Urothelium cell line (cell line): ENCODE measurements around the gene RP9.
A peak's percentile ranks its signal among the peaks of the same experiment; 100 is the strongest.
"Not testable (repeated sequence)": the region's sequence is repeated elsewhere in the genome, so short reads cannot be mapped to it uniquely, and the experiment has no call there.

Source experiments
- DNase-seq: peaks from one replicate; pipeline ENCODE4 v3.0.0; 2011; ENCODE audit warnings: low spot score, mixed read lengths
- FAIRE-seq: peaks from 2 replicates; lab custom pipeline; 2011; peaks lifted over from hg19 to GRCh38; lab: Jason Lieb, UNC

RP9 gene

GRCh38 chr7:33107136-33108066 is 1.8 kb downstream of the RP9 start:
- FAIRE-seq, result no peak

GRCh38 chr7:33101906-33102305 is 7.3 kb downstream of the RP9 start:
- no peak for FAIRE-seq
- no peak for DNase-seq

More at GRCh38 chr7:33107136-33108066, 1.8 kb downstream of the RP9 start:
- no peak for DNase-seq

DNA sequence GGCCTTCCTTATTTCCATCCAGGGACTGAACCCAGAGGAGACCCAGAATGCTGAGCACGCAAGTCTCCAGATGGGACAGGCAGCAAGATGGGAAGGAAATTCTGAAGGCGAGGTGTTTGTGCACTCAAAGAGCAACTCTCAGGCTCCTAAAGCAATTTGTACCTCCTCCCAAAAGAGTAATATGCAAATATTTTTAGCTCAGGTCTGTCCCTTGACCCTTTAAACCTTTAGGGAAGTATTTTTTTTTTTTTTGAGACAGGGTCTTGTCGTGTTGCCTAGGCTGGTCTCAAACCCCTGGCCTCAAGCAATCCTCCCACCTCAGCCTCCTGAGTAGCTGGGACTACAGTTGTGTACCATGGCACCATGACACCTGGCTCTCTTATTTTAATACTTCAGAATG is 8.4 kb downstream of the RP9 start:
- DNase-seq, result no peak
- FAIRE-seq, result no peak

DNA sequence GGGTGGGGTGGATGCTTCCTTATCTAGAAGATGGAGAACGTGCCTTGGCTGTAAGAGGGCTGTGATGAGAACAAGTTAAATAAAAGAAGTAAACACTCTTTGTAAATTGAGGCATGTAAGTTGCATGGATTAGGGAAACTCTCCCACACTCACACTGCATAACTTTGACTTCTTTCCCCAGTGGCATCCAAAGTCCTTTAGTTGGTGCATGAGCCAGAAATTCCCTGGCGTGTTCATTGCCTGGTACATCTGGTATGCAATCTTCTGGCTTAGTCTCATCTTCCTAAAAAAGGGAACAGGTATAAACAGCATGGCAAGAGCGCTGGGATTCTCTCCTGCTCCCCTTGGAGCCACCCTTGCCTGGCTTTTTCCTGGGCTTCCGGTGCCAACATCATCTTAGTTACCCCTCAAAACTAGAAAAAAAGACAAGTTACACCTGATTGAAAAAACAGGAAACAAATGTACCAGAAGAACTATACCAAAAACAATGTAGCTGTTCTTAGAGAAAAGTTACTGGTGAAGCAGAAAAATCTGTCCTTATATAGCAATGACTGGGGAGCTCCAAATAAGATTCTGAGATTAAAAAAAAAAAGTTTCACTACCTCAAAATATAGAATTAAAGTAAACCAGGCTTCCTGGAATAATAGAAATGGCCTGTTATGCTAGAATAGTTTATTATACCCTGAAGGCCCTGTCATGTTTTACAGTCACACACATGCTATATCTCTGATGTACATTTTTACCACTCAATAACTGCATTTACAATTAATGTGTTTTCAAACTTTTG is 9.9 kb downstream of the RP9 start:
- FAIRE-seq (no peak), DNase-seq (no peak)

GRCh38 chr7:33094745-33095275 is 14.4 kb downstream of the RP9 start:
- FAIRE-seq, result peak; percentile 76
- not testable (repeated sequence) for DNase-seq

DNA sequence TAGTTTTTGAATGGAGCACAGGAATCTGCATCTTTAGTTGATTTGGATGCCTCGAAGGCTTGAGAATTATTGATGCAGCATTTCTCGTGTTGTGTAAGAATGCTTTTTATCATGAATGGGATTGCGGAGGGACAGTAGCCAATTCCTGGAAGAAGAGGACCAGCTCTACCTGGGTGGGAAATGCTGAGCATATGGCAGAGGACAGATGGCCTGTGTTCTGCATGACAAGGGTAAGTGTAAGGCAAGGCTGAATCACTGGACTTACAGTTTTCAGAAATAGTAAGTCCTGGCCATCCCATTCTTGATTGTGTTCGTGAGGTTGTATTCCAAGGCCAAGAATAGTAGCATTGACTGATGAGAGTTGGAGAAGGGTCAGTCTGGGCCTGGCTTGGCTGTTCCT is 15.9 kb downstream of the RP9 start:
- DNase-seq, result no peak
- FAIRE-seq, result no peak

- FAIRE-seq (peak; percentile 40), DNase-seq (no peak)
Observed at GRCh38 chr7:33091641-33092191, 17.5 kb downstream of the RP9 start.

- DNase-seq, result no peak
- FAIRE-seq, result no peak
Observed at GRCh38 chr7:33091111-33091531, 18.1 kb downstream of the RP9 start.

DNA sequence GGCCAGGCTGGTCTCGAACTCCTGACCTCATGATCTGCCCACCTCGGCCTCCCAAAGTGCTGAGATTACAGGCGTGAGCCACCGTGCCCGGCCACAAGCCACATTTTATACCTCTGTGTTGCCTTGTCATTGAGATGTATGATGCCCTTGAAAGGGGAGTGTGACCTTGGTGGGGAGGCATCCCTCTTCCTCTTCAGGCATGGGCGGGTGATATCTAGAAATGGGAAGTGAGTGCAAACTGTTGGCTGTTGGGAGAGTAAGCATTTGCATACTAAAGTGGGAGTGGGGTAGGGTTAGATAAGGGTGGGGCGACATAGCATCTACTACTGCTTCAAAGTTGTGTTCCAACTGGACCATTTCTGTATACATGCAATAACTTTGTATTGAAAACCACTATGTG is 20.1 kb downstream of the RP9 start:
- FAIRE-seq, result no peak

GRCh38 chr7:33087858-33088257 is 21.3 kb downstream of the RP9 start:
- FAIRE-seq, result no peak
- no peak for DNase-seq

More for the DNA sequence above, 20.1 kb downstream of the RP9 start:
- DNase-seq, result no peak

GRCh38 chr7:33087356-33087755 is 21.8 kb downstream of the RP9 start:
- FAIRE-seq, result no peak
- DNase-seq, result no peak

- DNase-seq, result no peak
- no peak for FAIRE-seq
Observed at GRCh38 chr7:33079763-33080690, 29.2 kb downstream of the RP9 start.

DNA sequence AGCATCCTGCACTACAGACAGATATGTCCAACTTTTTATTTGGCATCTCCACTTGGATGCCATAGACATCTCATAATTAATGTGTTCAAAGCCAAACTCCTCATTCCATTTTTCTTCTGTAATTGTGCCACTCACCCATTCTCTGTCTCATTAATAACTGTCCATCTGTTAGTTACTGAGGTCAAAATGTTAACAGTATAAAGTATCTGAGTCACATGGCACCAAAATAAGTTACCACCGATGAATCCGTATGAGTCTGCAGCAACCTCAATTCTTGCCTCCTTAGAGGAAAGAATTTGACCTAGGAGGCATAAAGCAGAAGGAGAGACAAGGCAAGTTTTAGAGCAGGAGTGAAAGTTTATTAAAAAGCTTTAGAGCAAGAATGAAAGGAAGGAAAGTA is 30.1 kb downstream of the RP9 start:
- DNase-seq (no peak), FAIRE-seq (peak; percentile 67)

GRCh38 chr7:33076737-33077136 is 32.5 kb downstream of the RP9 start:
- no peak for DNase-seq
- peak; percentile 13 for FAIRE-seq

DNA sequence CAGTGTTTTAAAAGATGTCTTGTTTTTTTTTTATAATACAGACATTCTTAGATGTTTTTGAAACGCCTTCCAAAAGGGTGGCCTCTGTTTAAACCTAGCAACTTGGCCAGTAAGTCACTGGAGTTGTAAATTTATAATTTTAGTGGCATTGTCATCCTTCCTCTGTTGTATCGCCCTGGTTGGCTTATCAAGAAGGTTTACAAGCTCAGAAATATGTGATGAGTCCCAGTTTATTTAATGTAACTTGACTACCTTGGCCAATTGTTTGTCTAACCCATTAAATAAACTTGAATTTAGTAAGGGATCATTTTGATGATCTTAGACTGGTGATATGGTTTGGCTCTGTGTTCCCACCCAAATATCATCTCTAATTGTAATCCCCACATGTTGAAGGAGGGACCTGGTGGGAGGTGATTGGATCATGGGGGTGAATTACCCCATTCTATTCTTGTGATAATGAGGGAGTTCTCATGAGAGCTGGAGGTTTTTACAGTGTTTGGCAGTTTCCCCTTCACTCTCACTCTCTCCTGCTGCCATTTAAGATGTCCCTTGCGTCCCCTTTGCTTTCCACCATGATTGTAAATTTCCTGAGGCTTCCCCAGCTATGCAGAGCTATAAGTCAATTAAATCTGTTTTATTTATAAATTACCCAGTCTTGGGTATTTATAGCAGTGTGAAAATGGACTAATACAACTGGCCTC is 33.2 kb downstream of the RP9 start:
- DNase-seq (no peak), FAIRE-seq (peak; percentile 35)

- no peak for DNase-seq
- FAIRE-seq, result no peak
Observed at GRCh38 chr7:33073243-33073642, 36.0 kb downstream of the RP9 start.

GRCh38 chr7:33072471-33072870 is 36.7 kb downstream of the RP9 start:
- FAIRE-seq (no peak), DNase-seq (peak; percentile 66)

DNA sequence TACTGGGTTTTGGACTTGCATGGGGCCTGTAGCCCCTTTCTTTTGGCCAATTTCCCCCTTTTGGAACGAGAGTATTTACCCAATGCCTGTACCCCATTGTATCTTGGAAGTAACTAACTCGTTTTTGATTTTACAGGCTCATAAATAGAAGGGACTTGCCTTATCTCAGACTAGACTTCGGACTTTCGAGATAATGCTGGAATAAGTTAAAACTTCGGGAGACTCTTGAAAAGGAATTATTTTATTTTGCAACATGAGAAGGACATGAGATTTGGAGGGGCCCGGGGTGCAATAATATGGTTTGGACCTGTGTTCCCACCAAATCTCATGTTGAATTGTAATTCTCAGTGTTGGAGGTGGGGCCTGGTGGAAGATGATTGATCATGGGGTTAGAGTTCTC is 38.4 kb downstream of the RP9 start:
- no peak for FAIRE-seq
- DNase-seq, result no peak

DNA sequence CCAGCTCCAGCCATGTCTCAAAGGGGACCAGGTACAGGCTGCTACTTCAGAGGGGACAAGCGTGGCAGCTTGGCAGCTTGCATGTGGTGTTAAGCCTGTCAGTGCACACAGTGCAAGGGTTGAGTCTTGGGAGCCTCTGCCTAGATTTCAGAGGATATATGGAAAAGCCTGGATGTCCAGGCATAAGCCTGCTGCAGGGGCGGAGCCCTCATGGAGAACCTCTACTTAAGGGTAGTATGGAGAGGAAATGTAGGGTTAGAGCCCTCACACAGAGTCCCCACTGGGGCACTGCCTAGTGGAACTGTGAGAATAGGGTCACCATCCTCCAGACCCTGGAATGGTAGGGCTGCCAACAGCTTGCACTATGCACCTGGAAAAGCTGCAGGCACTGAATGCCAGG is 38.9 kb downstream of the RP9 start:
- FAIRE-seq (no peak), DNase-seq (no peak)

DNA sequence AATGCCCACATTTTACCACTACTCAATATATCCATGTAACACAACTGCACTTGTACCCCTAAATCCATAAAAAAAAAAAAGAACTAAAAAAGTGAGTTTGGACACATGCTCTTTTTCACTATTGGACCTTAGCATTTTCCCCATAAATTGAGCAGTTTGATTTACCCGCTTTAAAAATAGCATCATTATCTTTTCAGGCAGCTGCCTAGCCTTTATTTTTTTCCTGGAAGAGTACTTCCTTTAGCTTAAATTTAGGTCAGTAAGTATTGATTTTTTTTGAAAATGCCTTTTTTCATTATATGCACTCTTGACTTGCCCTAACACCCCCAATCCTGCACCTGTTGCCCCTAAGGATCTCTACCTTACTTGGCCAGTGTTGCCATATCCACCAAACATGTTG is 41.3 kb downstream of the RP9 start:
- FAIRE-seq (no peak), DNase-seq (no peak)
